Glomerular visceral epithelial cell (primary cell): ENCODE measurements around the gene SNRPF.

Experiments
- DNase-seq: peaks from one replicate; pipeline ENCODE4 v3.0.0-alpha.2; 2016; ENCODE audit errors: extremely low spot score

SNRPF gene

DNA sequence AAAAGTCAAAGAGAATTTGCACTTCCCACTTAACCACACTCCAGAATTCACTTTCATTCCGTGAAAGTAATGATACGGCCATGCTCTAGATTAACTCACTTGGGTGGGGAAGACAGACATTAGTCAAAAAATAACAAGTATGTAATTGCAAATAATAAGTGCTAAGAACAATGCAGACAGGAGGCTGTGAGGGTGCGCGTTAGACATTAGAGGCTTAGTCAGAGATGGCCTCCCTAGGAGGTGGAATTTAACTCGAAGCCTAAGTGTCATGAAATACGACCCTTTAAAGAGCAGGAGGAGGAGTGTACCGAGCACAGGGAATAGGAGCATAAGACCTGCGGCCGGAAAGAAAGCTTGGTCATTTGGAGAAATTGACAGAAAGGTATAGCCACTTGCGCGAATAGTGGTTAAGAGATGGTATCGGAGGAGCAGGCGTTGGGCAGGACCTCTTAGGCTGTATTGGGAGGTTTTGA lies 628 bp downstream of the SNRPF start:
- peak; percentile 37 for DNase-seq

GRCh38 chr12:95859947-95860850 lies 1.4 kb downstream of the SNRPF start:
- DNase-seq: no peak

DNA sequence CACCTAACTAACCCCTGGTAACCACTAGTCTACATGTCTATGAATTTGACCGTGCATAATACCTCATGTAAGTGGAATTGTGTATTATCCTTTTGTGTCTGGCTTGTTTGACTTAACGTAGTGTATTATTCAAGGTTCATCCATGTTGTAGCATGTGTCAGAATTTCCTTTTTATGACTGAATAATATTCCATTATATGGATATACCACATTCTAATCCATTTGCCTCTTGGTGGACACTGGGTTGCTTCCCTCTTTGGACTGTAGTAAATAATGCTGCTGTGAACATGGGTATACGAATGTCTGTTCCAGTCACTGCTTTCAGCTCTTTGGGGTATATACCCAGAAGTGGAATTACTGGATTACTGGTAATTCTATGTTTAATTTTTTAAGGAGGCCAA lies 3.3 kb downstream of the SNRPF start:
- DNase-seq: no peak

GRCh38 chr12:95863337-95863736 lies 4.6 kb downstream of the SNRPF start:
- DNase-seq: no peak

- DNase-seq: no peak
Observed at GRCh38 chr12:95870897-95871296, 12.1 kb downstream of the SNRPF start.

- no peak for DNase-seq
Observed at GRCh38 chr12:95874452-95874851, 15.7 kb downstream of the SNRPF start.

DNA sequence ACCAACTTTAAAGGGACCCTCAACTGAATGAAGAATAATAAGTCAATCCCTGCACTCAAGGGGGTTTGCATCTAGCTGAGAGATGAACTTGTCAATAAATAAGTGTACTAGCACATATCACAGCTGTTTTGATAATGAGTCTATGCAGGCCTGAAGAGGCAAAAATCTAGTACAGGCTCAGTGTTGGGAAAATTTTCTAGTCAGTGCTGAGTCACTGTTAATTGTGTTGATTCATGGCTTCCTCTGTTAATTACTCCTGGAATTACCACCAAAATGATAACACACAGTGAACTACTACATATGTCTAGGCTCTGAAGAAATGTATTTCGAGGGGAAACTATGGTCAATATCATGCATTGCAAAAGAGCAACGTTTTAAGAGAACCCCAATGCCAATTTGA lies 18.9 kb downstream of the SNRPF start:
- no peak for DNase-seq

DNA sequence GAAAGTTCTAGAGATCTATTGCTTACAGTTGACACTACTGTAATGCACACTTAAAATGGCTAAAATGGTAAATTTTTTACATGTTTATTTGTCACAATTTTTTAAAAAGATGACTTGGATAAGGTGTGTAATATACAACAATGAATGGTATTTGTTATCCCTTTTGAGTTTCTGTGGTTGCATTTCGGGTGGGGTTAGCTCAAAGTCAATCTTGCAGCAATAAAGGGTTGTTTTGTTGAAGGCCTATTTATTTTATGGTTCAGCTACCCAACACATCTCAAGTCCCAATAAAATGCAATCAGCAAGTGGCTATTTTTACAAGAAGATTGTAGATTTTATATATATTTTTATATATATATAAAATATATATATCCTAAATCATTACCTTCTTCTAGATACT lies 22.1 kb downstream of the SNRPF start:
- no peak for DNase-seq

GRCh38 chr12:95881331-95881955 lies 22.7 kb downstream of the SNRPF start:
- no peak for DNase-seq

GRCh38 chr12:95882080-95882479 lies 23.3 kb downstream of the SNRPF start:
- DNase-seq: peak; percentile 10

- DNase-seq: no peak
Observed at GRCh38 chr12:95882873-95883272, 24.1 kb downstream of the SNRPF start.

DNA sequence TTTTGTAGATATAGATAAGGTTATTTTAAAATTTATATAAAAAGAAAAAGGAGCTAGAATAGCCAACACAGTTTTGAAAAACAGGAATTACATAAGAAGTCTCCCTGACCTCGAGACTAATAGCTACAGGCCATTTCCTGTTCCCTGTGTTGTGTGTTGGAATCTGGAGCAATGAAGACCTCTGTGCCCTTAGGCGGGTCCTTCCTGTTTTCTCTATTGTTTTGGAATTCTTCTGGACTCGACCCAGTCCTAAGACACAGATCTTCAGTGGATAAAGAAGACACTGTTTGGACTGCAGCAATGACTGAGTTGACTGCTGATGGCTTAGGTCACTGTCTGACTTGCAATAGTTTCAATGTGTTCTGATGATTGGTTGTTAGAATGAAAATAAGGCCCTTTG lies 26.2 kb downstream of the SNRPF start:
- no peak for DNase-seq

DNA sequence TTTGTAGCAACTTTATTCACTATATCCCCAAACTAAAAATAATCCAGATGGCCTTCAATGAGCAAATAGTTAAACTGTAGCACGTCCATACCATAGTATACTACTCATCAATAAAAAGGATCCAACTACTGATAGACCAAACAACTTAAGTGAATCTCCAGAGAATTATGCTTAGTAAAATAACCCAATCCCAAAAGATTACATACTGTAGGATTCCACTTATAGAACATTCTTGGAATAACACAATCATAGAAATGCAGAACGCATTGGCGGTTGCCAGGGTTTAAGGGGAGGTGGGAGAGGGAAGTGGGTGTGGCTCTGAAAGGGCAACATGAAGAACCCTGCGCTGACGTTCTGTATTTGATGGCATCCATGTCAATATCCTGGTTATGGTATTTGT lies 28.6 kb downstream of the SNRPF start:
- DNase-seq: no peak

DNA sequence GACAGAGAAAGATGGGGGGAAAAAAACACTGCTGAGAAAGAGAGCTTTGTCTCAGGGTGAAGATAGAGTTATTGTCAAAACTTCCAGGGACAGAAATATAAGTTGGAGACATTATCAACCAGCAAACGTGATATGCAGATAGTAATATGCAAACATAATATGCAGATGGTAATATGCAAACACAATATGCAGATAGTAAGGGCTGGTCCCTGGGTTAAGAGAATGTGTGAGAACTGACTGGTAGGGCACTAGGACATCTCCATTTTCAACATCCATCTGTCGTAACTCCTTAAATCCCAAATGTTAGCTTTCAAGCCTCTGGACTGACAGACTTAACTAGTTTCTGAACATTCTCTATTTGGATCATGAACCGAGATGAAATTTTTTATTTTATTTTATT lies 32.2 kb downstream of the SNRPF start:
- no peak for DNase-seq

DNA sequence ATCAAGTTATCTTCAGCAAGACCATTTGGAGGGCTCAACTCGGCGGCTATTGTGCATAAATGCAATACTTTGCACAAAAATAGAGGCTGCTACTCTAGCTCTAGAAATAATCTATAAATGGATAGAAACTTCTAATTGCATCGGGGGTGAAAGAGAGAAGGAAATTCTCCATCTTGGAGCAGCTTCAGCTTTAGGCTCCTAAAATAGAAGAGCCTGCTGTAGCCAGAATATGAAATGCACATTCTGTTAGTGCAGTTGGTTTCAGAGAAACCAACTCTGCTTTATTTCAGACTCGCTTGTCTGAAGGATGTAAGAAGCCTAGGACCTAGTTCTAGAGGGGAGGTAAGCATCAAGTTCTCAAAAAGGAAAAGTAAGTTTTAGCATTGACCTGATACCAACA lies 38.1 kb downstream of the SNRPF start:
- DNase-seq: no peak

GRCh38 chr12:95898081-95898480 lies 39.3 kb downstream of the SNRPF start:
- DNase-seq: no peak

GRCh38 chr12:95908573-95908972 lies 49.8 kb downstream of the SNRPF start:
- no peak for DNase-seq

- no peak for DNase-seq
Observed at GRCh38 chr12:95909871-95910270, 51.1 kb downstream of the SNRPF start.
